ENCODE results near the gene VLDLR.
"Not testable (repeated sequence)": the region's sequence is repeated elsewhere in the genome, so short reads cannot be mapped to it uniquely, and the experiment has no call there.

Gene VLDLR

DNA sequence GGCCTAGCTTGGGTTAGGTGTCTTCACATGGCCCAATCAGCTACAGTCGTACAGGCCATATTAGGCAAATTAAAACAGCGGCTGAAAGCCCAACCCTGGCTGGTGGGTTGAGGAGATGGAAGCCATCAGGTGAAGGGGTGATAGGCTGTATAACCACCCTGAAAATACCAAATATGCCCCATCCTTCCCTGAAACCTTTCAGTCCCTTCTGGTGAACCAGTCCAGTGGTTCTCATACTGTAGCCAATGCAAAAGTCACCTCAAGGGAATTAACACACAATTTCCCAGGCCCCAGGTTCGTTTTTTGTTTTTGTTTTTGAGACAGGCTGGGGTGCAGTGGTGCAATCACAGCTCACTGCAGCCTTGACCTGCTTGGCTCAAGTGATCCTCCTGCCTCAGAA lies 75.9 kb downstream of the VLDLR start:
- no peaks in the 10 kb centered on the region for H3K27me3 Mint-ChIP-seq
- peaks cover 8% of the 10 kb centered on the region for H3K36me3 Mint-ChIP-seq (ENCODE audit: low read depth)
- no peaks in the 10 kb centered on the region for H3K9me3 Mint-ChIP-seq
- DNase-seq (no peak), ATAC-seq (no peak)
- H3K4me3 Mint-ChIP-seq: no peak overlapping the region
- no peak overlapping the region for H3K27ac Mint-ChIP-seq
- no peaks in the 10 kb centered on the region for H3K4me1 Mint-ChIP-seq

DNA sequence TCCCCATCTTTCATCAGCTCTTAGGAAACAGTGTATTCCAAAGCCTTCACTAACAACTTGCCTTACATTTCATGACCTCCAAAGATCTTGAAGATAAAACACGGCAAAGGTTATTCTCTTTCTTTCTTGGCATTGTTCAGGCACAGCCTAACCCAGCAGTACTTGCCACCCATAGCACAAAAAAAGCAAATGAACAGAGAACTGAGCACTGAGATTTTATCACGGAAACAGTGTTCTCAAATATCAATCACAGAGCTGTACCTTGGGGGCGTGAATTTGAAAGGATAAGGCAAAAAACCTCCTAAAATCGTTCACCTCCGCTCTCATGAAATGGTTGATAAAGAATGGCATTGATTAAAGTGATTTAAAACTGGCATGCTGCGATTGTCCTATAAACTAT lies 78.8 kb downstream of the VLDLR start:
- Mint-ChIP-seq H3K36me3 (ENCODE audit: low read depth) (peaks cover 8% of the 10 kb centered on the region), H3K4me1 (no peaks in the 10 kb centered on the region), H3K9me3 (no peaks in the 10 kb centered on the region), H3K27ac (no peak overlapping the region), H3K4me3 (no peak overlapping the region), H3K27me3 (no peaks in the 10 kb centered on the region)
- ATAC-seq: no peak
- no peak for DNase-seq

DNA sequence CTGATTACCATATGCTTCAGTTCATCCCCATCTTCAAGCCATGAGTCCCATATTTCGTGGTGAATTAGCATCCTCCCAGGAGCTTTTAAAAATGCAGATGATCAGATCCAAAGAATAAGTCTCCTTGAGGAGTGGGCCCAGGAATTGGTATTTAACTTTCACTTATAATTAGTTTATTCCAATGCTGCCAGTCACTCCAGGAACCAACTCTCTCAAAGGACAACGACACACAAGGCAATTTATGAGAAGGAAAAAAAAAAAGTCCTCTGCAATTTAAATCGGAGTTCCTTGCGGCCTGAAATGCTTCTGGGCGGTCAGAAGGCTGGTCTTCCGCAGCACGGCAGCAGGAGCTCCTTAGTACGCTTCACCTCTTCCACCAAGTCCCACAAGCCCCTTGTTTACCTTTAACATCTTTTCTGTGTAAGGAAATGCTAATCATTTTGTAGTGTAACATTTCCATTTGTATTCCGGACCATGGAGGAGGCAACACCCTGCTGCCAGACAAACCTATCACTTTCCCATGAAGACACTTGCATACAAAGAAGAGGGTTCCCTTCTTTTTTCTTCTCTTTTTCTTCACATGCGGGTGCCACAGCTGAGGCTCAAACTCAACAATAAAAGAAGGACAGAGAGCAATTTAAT lies 79.4 kb downstream of the VLDLR start:
- H3K27me3 Mint-ChIP-seq: no peaks in the 10 kb centered on the region
- no peak overlapping the region for H3K27ac Mint-ChIP-seq

DNA sequence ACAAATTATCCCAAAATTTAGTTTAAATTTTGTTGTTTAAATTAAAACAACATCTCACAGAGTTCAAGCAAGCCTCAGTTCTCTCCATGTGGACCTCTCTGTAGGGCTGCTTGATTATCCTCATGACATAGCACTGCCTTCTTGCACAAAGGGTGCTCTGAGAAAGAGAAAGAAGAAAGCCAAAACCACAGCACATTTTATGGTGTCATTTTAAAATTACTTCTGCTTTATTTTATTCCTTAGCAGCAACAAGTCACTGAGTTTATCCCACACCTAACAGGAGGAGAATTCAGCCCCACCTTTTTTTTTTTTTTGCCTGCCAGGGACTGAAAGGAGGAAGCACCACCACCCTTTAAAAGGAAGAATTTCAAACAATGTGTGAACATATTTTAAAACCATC lies 82.9 kb downstream of the VLDLR start:
- DNase-seq (no peak), ATAC-seq (no peak)
- Mint-ChIP-seq H3K36me3 (ENCODE audit: low read depth) (peaks cover 15% of the 10 kb centered on the region), H3K9me3 (no peaks in the 10 kb centered on the region), H3K4me3 (no peak overlapping the region), H3K27me3 (no peaks in the 10 kb centered on the region), H3K4me1 (no peaks in the 10 kb centered on the region), H3K27ac (no peak overlapping the region)

More for the DNA sequence above, 79.4 kb downstream of the VLDLR start:
- peaks cover 8% of the 10 kb centered on the region for H3K36me3 Mint-ChIP-seq (ENCODE audit: low read depth)
- ATAC-seq: no peak
- no peaks in the 10 kb centered on the region for H3K9me3 Mint-ChIP-seq
- no peaks in the 10 kb centered on the region for H3K4me1 Mint-ChIP-seq
- no peak for DNase-seq
- no peak overlapping the region for H3K4me3 Mint-ChIP-seq

DNA sequence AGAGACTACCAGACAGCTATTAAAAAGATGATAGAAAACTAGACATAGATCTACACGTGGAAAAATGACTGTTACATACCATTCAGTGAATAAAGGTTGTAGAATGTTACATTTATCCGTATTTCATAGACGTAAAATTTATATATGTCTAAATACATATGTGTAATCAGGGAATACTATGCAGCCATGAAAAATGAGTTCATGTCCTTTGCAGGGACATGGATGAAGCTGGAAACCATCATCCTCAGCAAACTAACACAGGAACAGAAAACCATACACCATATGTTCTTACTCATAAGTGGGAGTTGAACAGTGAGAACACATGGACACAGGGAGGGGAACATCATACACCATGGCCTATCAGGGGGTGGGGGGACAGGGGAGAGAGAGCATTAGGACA lies 85.7 kb downstream of the VLDLR start:
- not testable (repeated sequence) for H3K36me3 Mint-ChIP-seq (ENCODE audit: low read depth); DNase-seq; H3K27me3 Mint-ChIP-seq; H3K9me3 Mint-ChIP-seq; H3K4me1 Mint-ChIP-seq; H3K4me3 Mint-ChIP-seq; ATAC-seq; H3K27ac Mint-ChIP-seq

Measured in activated naive CD8-positive, alpha-beta T cell treated with anti-CD3 and anti-CD28 coated beads, Interleukin-2, amount 50 U/mL, for 24 hours (primary cell).